GM12872 (cell line): ENCODE measurements around the gene HOXD8.

Source experiments
- TF ChIP-seq, protein P1 (sequence below): IDR thresholded peaks from 3 replicates; pipeline ENCODE4 v1.5.1; 2011; ENCODE audit warnings: low read depth, mild to moderate bottlenecking, low read length, moderate library complexity; ENCODE audit not compliant: insufficient read depth

The HOXD8 gene

GRCh38 chr2:176146645-176147044 lies 17.1 kb downstream of the HOXD8 start:
- TF ChIP-seq, protein P1, sequence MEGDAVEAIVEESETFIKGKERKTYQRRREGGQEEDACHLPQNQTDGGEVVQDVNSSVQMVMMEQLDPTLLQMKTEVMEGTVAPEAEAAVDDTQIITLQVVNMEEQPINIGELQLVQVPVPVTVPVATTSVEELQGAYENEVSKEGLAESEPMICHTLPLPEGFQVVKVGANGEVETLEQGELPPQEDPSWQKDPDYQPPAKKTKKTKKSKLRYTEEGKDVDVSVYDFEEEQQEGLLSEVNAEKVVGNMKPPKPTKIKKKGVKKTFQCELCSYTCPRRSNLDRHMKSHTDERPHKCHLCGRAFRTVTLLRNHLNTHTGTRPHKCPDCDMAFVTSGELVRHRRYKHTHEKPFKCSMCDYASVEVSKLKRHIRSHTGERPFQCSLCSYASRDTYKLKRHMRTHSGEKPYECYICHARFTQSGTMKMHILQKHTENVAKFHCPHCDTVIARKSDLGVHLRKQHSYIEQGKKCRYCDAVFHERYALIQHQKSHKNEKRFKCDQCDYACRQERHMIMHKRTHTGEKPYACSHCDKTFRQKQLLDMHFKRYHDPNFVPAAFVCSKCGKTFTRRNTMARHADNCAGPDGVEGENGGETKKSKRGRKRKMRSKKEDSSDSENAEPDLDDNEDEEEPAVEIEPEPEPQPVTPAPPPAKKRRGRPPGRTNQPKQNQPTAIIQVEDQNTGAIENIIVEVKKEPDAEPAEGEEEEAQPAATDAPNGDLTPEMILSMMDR, result no peak

- TF ChIP-seq, protein P1, result no peak
Observed at GRCh38 chr2:176147210-176147799, 17.8 kb downstream of the HOXD8 start.

- TF ChIP-seq, protein P1, result no peak
Observed at GRCh38 chr2:176147800-176148496, 18.4 kb downstream of the HOXD8 start.

GRCh38 chr2:176148751-176149421 lies 19.4 kb downstream of the HOXD8 start:
- TF ChIP-seq, protein P1, result no peak

GRCh38 chr2:176149481-176149938 lies 20.0 kb downstream of the HOXD8 start:
- TF ChIP-seq, protein P1, result no peak

GRCh38 chr2:176149939-176150583 lies 20.6 kb downstream of the HOXD8 start:
- TF ChIP-seq, protein P1, result no peak
